Ishikawa (cell line): Measurements from ENCODE around the gene TRIO.

Source experiments
- CEBPB ChIP-seq: IDR thresholded peaks from 2 replicates; pipeline ENCODE4 v1.6.1; 2012
- CREB1 ChIP-seq: IDR thresholded peaks from 2 replicates; pipeline ENCODE4 v1.6.1; 2012; ENCODE audit warnings: low read depth
- EGR1 ChIP-seq: IDR thresholded peaks from 2 replicates; pipeline ENCODE4 v1.6.1; 2012
- EP300 ChIP-seq: IDR thresholded peaks from 2 replicates; pipeline ENCODE4 v1.6.1; 2012; ENCODE audit warnings: borderline replicate concordance
- FOXM1 ChIP-seq: IDR thresholded peaks from 2 replicates; pipeline ENCODE4 v1.6.1; 2012; ENCODE audit warnings: low read depth, borderline replicate concordance
- MAX ChIP-seq: IDR thresholded peaks from 2 replicates; pipeline ENCODE4 v1.6.1; 2012
- NFIC ChIP-seq: IDR thresholded peaks from 2 replicates; pipeline ENCODE4 v1.6.1; 2012
- RAD21 ChIP-seq: IDR thresholded peaks from 2 replicates; pipeline ENCODE4 v1.6.1; 2012; ENCODE audit warnings: low read depth
- TCF12 ChIP-seq: IDR thresholded peaks from 2 replicates; pipeline ENCODE4 v1.6.1; 2012; ENCODE audit warnings: low read depth
- TEAD4 ChIP-seq: IDR thresholded peaks from 2 replicates; pipeline ENCODE4 v1.6.1; 2012
- YY1 ChIP-seq: IDR thresholded peaks from 2 replicates; pipeline ENCODE4 v1.6.1; 2012; ENCODE audit warnings: low read depth

- TF ChIP-seq TEAD4, result no peak
- no peak for TF ChIP-seq TCF12
- no peak for TF ChIP-seq EGR1
- TF ChIP-seq EP300, result no peak
- no peak for TF ChIP-seq CEBPB
- no peak for TF ChIP-seq YY1
- TF ChIP-seq CREB1, result no peak
- no peak for TF ChIP-seq MAX
- no peak for TF ChIP-seq RAD21
- TF ChIP-seq NFIC, result no peak
- TF ChIP-seq FOXM1, result no peak
Observed at GRCh38 chr5:14112998-14113652, 30.0 kb upstream of the TRIO start.
